Prostate gland (tissue), 2 donors: ENCODE measurements around the gene GLIPR2. TPM values are rescaled to one million over a fixed set of nuclear protein-coding genes. Genes with fewer than 3 reads are reported as not detected.

ENCODE experiments used
- DNase-seq: peaks from one replicate; pipeline ENCODE4 v3.0.0-alpha.2; 2019; ENCODE audit warnings: low spot score
- H3K27ac ChIP-seq, 2 donors: fragments of 200-600 bp; sonication (generic); 2 replicates each; pipeline ENCODE4 v1.5.1; 2017 to 2019
- H3K27me3 ChIP-seq: fragments of 200-600 bp; sonication (generic); replicated peaks from 2 replicates; pipeline ENCODE4 v1.5.1; 2019; ENCODE audit not compliant: insufficient read depth
- H3K36me3 ChIP-seq, 2 donors: fragments of 200-600 bp; sonication (generic); 1 replicate in 1 of 2; 2 replicates in 1 of 2; pipeline versions ENCODE4 v1.5.1 to v1.8.1; 2017 to 2019
- H3K4me1 ChIP-seq: fragments of 200-600 bp; sonication (generic); replicated peaks from 2 replicates; pipeline ENCODE4 v1.5.1; 2019
- H3K4me3 ChIP-seq, 2 donors: fragments of 200-600 bp; sonication (generic); 2 replicates each; pipeline ENCODE4 v1.5.1; 2017 to 2019
- H3K9me3 ChIP-seq: fragments of 200-600 bp; sonication (generic); 2 replicates; pipeline ENCODE4 v1.5.1; 2017
- CTCF ChIP-seq, 4 experiments: fragments of 200-600 bp in 2 of 4; fragments of 450-650 bp in 2 of 4; sonication (generic) in 2 of 4; IDR thresholded peaks; 1 replicate in 3 of 4; 2 replicates in 1 of 4; pipeline ENCODE4 v1.5.1; 2016 to 2019; ENCODE audit warnings: antibody characterized with exemption in 4 of 4, mild to moderate bottlenecking in 2 of 4, moderate library complexity in 2 of 4
- POLR2A ChIP-seq: fragments of 450-650 bp; IDR thresholded peaks from one replicate; pipeline ENCODE4 v1.6.1; 2016; ENCODE audit warnings: antibody characterized with exemption, mild to moderate bottlenecking
- POLR2AphosphoS5 ChIP-seq: sonication (generic); formaldehyde crosslinking; IDR thresholded peaks from one replicate; pipeline ENCODE4 v1.6.1; 2017; ENCODE audit warnings: antibody characterized with exemption
- WGBS: methylation state at CpG from one replicate; pipeline ENCODE4 v1.1.5; 2018; 5-methylcytosine and 5-hydroxymethylcytosine counted together
- intact Hi-C: fragments of 100-400 bp; cut with DNase I; formaldehyde crosslinking; loops from one replicate; pipeline ENCODE4 v1.14.2; 2022
- total RNA-seq, 2 donors: library from RNA; depleted of rRNA; stranded (reverse); fragments of >200 nt; gene quantifications; one replicate each; pipeline ENCODE4 v1.1.0, GENCODE V29; 2016

GLIPR2 gene
- total RNA-seq, 2 donors from 2014 or later = 21.6 to 36.5 TPM

DNA sequence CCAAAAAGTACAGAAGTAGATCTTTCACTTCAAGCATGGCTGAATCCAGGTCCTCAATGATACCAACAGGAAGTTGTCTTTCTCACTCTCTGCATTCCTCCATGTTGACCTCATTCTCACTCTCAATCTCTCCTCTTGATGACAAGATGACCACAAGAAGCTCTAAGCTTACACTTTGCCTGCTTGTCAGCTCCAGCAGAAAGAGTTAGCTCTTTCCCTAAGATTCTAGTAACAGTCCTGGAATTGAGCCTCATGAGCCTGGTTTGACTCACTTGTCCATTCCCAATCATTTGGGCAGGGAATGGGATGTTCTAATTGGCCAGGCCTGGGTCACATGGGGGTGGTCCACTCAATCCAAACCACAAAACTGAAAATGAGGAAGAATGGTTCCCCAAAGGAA, 50.9 kb downstream of the GLIPR2 start:
- no peaks in the 10 kb centered on the region for H3K9me3 ChIP-seq
- H3K27me3 ChIP-seq = no peaks in the 10 kb centered on the region
- no peak overlapping the region for H3K4me3 ChIP-seq
- no peaks in the 10 kb centered on the region for H3K36me3 ChIP-seq
- H3K4me1 ChIP-seq = peaks cover 5% of the 10 kb centered on the region
- DNase-seq = no peak
- TF ChIP-seq POLR2AphosphoS5 = no peak
- no peak for TF ChIP-seq CTCF (IDR thresholded peaks at IDR 0.05)
- no peak for TF ChIP-seq POLR2A
- H3K27ac ChIP-seq = no peak overlapping the region
- intact Hi-C loops = no loop called here

DNA sequence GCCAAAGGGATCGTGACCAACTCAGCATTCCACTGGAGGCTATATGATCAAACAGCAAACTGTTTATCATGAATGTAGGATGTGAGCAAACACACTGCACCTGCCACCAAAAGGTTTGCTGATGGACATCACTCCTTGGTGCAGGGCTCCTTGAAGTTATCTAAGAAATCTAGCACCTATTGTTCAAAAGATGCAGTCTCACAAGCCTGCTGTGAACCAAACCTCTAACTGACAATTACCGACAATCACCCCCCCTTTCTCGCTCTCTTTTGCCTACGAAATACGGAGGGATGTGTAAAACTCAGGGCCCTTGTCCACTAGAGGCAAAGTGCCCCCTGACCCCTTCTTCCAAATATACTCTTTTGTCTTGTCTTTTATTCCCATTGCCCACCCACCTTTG, 51.7 kb downstream of the GLIPR2 start:
- 62% methylated on average over 5 of the region's 5 CpGs for WGBS
- H3K27me3 ChIP-seq = no peaks in the 10 kb centered on the region
- H3K4me3 ChIP-seq = no peak overlapping the region
- TF ChIP-seq CTCF (IDR thresholded peaks at IDR 0.05) (no peak), POLR2AphosphoS5 (no peak), POLR2A (no peak)
- no peaks in the 10 kb centered on the region for H3K36me3 ChIP-seq
- no peaks in the 10 kb centered on the region for H3K9me3 ChIP-seq
- DNase-seq = no peak
- H3K27ac ChIP-seq = no peak overlapping the region
- H3K4me1 ChIP-seq = peaks cover 5% of the 10 kb centered on the region
- intact Hi-C loops = loop anchor here (2.0 kb wide), 1 partner anchor 141 kb away; no protein-coding TSS in a partner anchor

- peak overlapping the region; percentile 95 to 96 for H3K4me3 ChIP-seq
- peaks cover 5% of the 10 kb centered on the region for H3K4me1 ChIP-seq
- WGBS = 7% methylated on average over 9 of the region's 9 CpGs
- H3K27ac ChIP-seq = peak overlapping the region; percentile 81 to 90
- intact Hi-C loops = loop anchor here (2.0 to 10.0 kb wide), 3 partner anchors 47 to 139 kb away; partner anchors contain the start of gene GNE
- no peak for DNase-seq
- TF ChIP-seq CTCF (IDR thresholded peaks at IDR 0.05) = no peak
- no peak for TF ChIP-seq POLR2A
- no peak for TF ChIP-seq POLR2AphosphoS5
- no peaks in the 10 kb centered on the region for H3K9me3 ChIP-seq
- no peaks in the 10 kb centered on the region for H3K36me3 ChIP-seq
- H3K27me3 ChIP-seq = no peaks in the 10 kb centered on the region
Observed at GRCh38 chr9:36189976-36190375, 53.4 kb downstream of the GLIPR2 start.

DNA sequence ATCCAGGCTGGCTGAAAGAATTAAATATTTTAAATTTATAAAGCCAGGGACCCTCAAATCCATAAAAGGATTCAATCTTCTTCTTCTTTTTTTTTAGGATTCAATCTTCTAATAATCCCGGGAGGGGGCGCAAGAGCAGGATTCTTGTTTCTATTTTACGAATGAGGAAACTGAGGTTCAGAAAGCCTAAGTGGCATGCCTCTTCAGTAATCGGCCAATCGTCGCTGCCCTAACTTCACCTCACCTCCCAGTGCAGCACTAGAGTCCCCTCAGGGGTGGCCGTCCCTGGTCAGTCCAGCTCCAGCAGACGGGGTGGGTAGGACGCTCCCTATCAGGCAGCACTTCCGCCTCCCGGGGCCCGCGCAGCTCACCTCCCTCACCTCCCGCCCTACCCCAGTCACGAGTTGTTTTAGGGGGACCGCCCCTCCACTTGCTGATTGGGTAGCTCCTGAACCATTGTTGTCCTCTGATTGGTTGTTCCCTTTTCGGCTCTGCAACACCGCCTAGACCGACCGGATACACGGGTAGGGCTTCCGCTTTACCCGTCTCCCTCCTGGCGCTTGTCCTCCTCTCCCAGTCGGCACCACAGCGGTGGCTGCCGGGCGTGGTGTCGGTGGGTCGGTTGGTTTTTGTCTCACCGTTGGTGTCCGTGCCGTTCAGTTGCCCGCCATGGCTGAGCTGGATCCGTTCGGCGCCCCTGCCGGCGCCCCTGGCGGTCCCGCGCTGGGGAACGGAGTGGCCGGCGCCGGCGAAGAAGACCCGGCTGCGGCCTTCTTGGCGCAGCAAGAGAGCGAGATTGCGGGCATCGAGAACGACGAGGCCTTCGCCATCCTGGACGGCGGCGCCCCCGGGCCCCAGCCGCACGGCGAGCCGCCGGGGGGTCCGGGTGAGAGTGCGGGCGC, 54.1 kb downstream of the GLIPR2 start, which contains the start of gene CLTA:
TSS of gene CLTA (plus strand) at position 534 of the 902 bp plus-strand sequence. CDS start at position 670, 136 bp downstream.
- DNase-seq = peak; percentile 98
- peaks cover 5% of the 10 kb centered on the region for H3K4me1 ChIP-seq
- H3K4me3 ChIP-seq = peak within 1 kb of the TSS; percentile 95 to 96
- WGBS = under 1% methylated on average over 38 of the region's 68 CpGs
- peak within 1 kb of the TSS; percentile 81 to 90 for H3K27ac ChIP-seq
- peak; percentile 21 to 76 (median 56) for TF ChIP-seq CTCF (IDR thresholded peaks at IDR 0.05)
- peak; percentile 87 for TF ChIP-seq POLR2A
- peak; percentile 98 for TF ChIP-seq POLR2AphosphoS5
- no peaks in the 10 kb centered on the region for H3K36me3 ChIP-seq
- no peaks in the 10 kb centered on the region for H3K9me3 ChIP-seq
- intact Hi-C loops = loop anchor here (2.0 to 10.0 kb wide), 2 partner anchors 48 to 64 kb away; partner anchors contain the start of gene GNE
- no peaks in the 10 kb centered on the region for H3K27me3 ChIP-seq
